BE2C (cell line): Measurements from ENCODE around the gene CCDC93.

Source experiments
- DNase-seq: peaks from one replicate; pipeline ENCODE4 v3.0.0-alpha.2; 2020
- H3K27me3 ChIP-seq: fragments of 250-450 bp; sonication (Bioruptor Pico); 2 replicates; pipeline ENCODE4 v1.5.1; 2020; ENCODE audit warnings: mild to moderate bottlenecking
- H3K36me3 ChIP-seq: fragments of 250-450 bp; sonication (Bioruptor Pico); 2 replicates; pipeline ENCODE4 v1.5.1; 2020; ENCODE audit warnings: mild to moderate bottlenecking
- H3K4me1 ChIP-seq: fragments of 250-450 bp; sonication (Bioruptor Pico); 2 replicates; pipeline ENCODE4 v1.5.1; 2020
- H3K4me3 ChIP-seq: 2 replicates; pipeline ENCODE4 v1.5.1; 2011; ENCODE audit warnings: low read depth, low read length
- H3K9me3 ChIP-seq: fragments of 250-450 bp; sonication (Bioruptor Pico); 2 replicates; pipeline ENCODE4 v1.5.1; 2020
- CTCF ChIP-seq: IDR thresholded peaks from 2 replicates; pipeline ENCODE4 v1.5.1; 2012; ENCODE audit warnings: mild to moderate bottlenecking, low read depth, low read length

The CCDC93 gene

GRCh38 chr2:117875786-117876185 lies 138.1 kb downstream of the CCDC93 start:
- Histone ChIP-seq H3K4me3 (no peak overlapping the region), H3K9me3 (no peaks in the 10 kb centered on the region), H3K36me3 (no peaks in the 10 kb centered on the region), H3K27me3 (no peaks in the 10 kb centered on the region), H3K4me1 (no peaks in the 10 kb centered on the region)
- TF ChIP-seq CTCF, result no peak
- no peak for DNase-seq
